DMS53 treated with DMSO at 0.1 percent for 48 hours (cell line): ENCODE measurements around the gene RNF225.
"Not testable (repeated sequence)": the region's sequence is repeated elsewhere in the genome, so short reads cannot be mapped to it uniquely, and the experiment has no call there.

Source experiments
- DNase-seq: peaks from one replicate; lab custom pipeline; 2025; ENCODE audit not compliant: unreplicated experiment; lab: John Stamatoyannopoulos, UW

Gene RNF225

GRCh38 chr19:58407658-58408151 lies 12.2 kb downstream of the RNF225 start:
- no peak for DNase-seq

- peak; percentile 80 for DNase-seq
These were observed 12.9 kb downstream of the RNF225 start, which contains the start of gene ZNF584 for GRCh38 chr19:58408152-58409009. Gene ZNF584 (plus strand): TSS chr19:58408649. CDS start chr19:58409148, 499 bp downstream.

GRCh38 chr19:58409010-58409790 lies 13.7 kb downstream of the RNF225 start:
- no peak for DNase-seq

DNA sequence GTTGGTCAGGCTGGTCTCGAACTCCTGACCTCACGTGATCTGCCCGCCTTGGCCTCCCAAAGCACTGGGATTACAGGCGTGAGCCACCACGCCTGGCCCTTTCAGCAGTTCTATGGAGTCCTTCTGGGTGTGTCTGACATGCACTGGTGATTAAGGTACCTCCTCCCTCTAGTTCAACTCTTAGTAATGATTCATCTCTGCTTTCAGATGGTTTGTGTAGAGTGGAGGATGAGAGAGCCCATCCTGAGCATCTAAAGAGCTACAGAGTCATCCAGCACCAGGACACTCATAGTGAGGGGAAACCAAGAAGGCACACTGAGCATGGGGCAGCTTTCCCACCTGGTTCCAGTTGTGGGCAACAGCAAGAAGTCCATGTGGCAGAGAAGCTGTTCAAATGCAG lies 21.1 kb downstream of the RNF225 start:
- DNase-seq: no peak

GRCh38 chr19:58417071-58417470 lies 21.6 kb downstream of the RNF225 start:
- DNase-seq: no peak

GRCh38 chr19:58428617-58429016 lies 33.2 kb downstream of the RNF225 start:
- DNase-seq: no peak

DNA sequence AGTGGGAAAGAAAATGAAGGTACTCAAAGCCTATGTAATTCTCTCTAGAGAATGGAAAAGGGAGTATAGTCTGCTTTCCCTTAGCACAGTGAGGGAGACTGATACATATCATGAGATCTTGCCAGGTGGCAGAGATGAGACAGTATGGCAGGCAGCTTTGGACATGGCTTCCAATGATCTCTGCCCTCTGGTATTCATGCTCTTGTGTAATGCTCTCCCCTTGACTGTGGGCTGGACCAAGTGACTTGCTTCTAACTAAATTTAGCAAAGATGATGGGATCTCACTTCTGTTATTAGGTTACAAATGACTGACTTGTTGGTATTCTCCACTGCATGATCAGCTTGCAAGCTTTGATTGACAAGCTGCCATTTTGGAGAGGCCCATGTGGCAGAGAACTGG lies 34.3 kb downstream of the RNF225 start:
- no peak for DNase-seq

GRCh38 chr19:58434217-58434616 lies 38.8 kb downstream of the RNF225 start:
- DNase-seq: no peak

- DNase-seq: peak; percentile 97
These were observed 44.4 kb downstream of the RNF225 start, which contains the start of gene ZNF132 for GRCh38 chr19:58439576-58440554. Gene ZNF132 (minus strand): TSS chr19:58440153. CDS start chr19:58439821, 332 bp downstream.

- DNase-seq: no peak
These were observed 45.1 kb downstream of the RNF225 start for GRCh38 chr19:58440556-58440955.

DNA sequence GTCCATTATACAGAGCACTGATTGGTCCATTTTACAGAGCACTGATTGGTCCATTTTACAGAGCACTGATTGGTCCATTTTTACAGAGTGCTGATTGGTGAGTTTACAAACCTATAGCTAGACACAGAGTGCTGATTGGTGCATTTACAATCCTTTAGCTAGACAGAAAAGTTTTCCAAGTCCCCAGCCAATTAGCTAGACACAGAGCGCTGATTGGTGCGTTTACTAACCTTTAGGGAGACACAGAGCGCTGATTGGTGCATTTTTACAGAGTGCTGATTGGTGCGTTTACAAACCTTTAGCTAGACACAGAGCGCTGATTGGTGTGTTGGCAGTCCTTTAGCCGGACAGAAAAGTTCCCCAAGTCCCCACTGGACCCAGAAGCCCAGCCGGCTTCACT lies 47.5 kb downstream of the RNF225 start:
- DNase-seq: not testable (repeated sequence)
